Smooth muscle cell of the brain vasculature (primary cell): Measurements from ENCODE around the gene NKAIN1.
"Not testable (repeated sequence)": the region's sequence is repeated elsewhere in the genome, so short reads cannot be mapped to it uniquely, and the experiment has no call there.

ENCODE experiments used
- DNase-seq: peaks from one replicate; pipeline ENCODE4 v3.0.0-alpha.2; 2012; ENCODE audit warnings: low read depth, low spot score

The NKAIN1 gene

GRCh38 chr1:31154000-31154631 is 85.6 kb downstream of the NKAIN1 start:
- DNase-seq, result no peak

GRCh38 chr1:31153423-31153822 is 86.3 kb downstream of the NKAIN1 start:
- DNase-seq, result no peak

GRCh38 chr1:31152181-31152795 is 87.4 kb downstream of the NKAIN1 start:
- DNase-seq, result no peak

- no peak for DNase-seq
Observed at GRCh38 chr1:31151402-31151801, 88.3 kb downstream of the NKAIN1 start.

GRCh38 chr1:31148409-31148808 is 91.3 kb downstream of the NKAIN1 start:
- no peak for DNase-seq

GRCh38 chr1:31145648-31146047 is 94.0 kb downstream of the NKAIN1 start:
- no peak for DNase-seq

GRCh38 chr1:31144442-31144841 is 95.2 kb downstream of the NKAIN1 start:
- DNase-seq, result no peak

GRCh38 chr1:31143455-31143854 is 96.2 kb downstream of the NKAIN1 start:
- no peak for DNase-seq

GRCh38 chr1:31142406-31142805 is 97.3 kb downstream of the NKAIN1 start:
- no peak for DNase-seq

- no peak for DNase-seq
Observed at GRCh38 chr1:31140299-31140698, 99.4 kb downstream of the NKAIN1 start.

GRCh38 chr1:31138797-31139521 is 100.7 kb downstream of the NKAIN1 start:
- DNase-seq, result not testable (repeated sequence)

- DNase-seq, result not testable (repeated sequence)
Observed at GRCh38 chr1:31137873-31138272, 101.8 kb downstream of the NKAIN1 start.

- no peak for DNase-seq
Observed at GRCh38 chr1:31135973-31136600, 103.6 kb downstream of the NKAIN1 start.

- DNase-seq, result no peak
Observed at GRCh38 chr1:31133368-31133767, 106.3 kb downstream of the NKAIN1 start.
